Activated naive CD8-positive, alpha-beta T cell treated with anti-CD3 and anti-CD28 coated beads, Interleukin-2, amount 50 U/mL, for 16 hours (primary cell): Measurements from ENCODE around the gene HIRA.
"Not testable (repeated sequence)": the region's sequence is repeated elsewhere in the genome, so short reads cannot be mapped to it uniquely, and the experiment has no call there.

Experiments
- DNase-seq: peaks from one replicate; pipeline ENCODE4 v3.0.0-alpha.2; 2020; ENCODE audit warnings: low read depth, low spot score

The HIRA gene

GRCh38 chr22:19385221-19385906 lies 46.2 kb downstream of the HIRA start:
- DNase-seq = no peak

GRCh38 chr22:19383292-19383691 lies 48.2 kb downstream of the HIRA start:
- DNase-seq = no peak

- no peak for DNase-seq
These were observed 49.3 kb downstream of the HIRA start for GRCh38 chr22:19382240-19382639.

GRCh38 chr22:19378344-19378674 lies 53.2 kb downstream of the HIRA start:
- DNase-seq = no peak

GRCh38 chr22:19377565-19378343 lies 53.8 kb downstream of the HIRA start:
- DNase-seq = no peak

- DNase-seq = no peak
These were observed 54.6 kb downstream of the HIRA start for GRCh38 chr22:19376971-19377370.

GRCh38 chr22:19376247-19376646 lies 55.3 kb downstream of the HIRA start:
- no peak for DNase-seq

DNA sequence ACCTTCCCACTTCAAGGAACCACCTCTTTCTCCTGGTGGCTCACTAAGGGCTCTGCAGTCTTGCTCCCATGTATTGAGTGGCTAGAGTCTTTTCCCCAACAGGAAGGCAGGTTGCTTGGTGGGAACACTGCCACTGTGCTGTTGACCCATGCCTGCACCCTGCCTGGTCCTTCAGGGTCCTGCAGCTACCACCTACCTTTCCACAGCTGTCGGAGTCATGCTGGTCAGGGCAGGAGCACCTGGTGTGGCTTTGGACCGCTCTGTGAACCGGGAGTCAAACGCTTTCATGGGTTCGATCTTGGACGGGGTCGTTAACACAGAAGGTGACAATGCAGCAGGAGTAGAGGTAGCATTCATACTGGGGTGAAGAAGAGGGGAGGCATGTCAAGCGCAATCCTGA lies 56.1 kb downstream of the HIRA start:
- no peak for DNase-seq

DNA sequence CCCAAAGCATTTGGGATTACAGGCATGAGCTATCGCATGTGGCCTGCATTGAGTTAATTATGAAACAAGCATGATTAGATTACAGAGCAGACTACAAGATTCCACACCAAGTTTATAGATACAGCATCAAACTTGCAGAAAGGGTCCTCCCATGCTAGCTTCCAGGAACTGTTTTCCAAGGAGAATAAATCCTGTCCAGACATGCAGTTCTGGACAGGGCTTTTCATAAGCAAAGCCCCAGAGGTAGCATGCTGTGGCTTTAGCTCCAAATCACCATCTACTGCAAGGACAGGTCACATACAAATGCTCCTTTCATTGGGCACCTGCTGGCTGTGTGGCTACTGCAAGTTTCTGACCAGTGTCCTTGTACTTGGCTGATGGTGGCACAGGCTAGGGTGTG lies 57.1 kb downstream of the HIRA start:
- DNase-seq = no peak

GRCh38 chr22:19373450-19373849 lies 58.1 kb downstream of the HIRA start:
- no peak for DNase-seq

- no peak for DNase-seq
These were observed 59.6 kb downstream of the HIRA start for GRCh38 chr22:19371893-19372292.

- DNase-seq = no peak
These were observed 62.7 kb downstream of the HIRA start for GRCh38 chr22:19368876-19369275.

DNA sequence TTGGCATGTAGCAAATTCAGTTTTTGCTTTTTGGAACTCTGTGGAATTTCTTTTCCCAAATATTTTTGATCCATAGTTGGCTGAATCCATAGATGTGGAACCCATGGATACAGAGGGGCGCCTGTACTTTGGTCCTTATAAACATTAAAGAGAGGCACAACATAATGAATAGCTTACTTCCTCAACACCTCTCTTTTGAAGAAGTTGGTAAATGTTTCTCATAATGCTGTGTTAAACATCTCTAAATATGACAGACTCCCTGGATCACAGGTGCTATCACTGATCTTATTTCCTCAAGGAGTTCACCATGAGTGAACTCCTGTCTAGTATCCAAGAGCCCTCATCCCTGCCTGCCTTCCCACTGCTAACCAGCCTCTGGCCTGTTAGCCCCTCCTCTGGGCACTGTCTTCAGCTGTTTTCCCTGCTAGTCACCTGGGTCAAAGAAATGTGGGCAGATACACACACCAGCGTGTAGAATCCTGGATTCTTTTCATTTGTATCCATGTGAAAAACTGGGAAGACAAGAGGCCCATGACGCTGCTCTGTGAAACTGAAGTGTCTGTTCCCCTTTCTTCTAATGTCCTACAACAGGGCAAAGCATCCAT lies 63.7 kb downstream of the HIRA start:
- DNase-seq = no peak

DNA sequence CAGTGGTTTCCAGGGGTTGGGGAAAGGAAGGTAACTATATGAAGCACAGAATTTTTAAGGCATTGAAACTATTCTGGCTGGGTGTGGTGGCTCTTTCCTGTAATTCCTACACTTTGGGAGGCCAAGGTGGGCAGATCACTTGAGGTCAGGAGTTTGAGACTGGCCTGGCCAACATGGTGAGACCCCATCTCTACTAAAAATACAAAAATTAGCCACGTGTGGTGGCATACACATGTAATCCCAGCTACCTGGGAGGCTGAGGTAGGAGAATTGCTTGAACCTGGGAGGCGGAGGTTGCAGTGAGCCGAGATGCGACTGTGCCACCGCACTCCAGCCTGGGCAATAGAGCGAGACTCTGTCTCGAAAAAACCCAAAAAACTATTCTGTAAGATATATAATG lies 68.0 kb downstream of the HIRA start:
- not testable (repeated sequence) for DNase-seq

DNA sequence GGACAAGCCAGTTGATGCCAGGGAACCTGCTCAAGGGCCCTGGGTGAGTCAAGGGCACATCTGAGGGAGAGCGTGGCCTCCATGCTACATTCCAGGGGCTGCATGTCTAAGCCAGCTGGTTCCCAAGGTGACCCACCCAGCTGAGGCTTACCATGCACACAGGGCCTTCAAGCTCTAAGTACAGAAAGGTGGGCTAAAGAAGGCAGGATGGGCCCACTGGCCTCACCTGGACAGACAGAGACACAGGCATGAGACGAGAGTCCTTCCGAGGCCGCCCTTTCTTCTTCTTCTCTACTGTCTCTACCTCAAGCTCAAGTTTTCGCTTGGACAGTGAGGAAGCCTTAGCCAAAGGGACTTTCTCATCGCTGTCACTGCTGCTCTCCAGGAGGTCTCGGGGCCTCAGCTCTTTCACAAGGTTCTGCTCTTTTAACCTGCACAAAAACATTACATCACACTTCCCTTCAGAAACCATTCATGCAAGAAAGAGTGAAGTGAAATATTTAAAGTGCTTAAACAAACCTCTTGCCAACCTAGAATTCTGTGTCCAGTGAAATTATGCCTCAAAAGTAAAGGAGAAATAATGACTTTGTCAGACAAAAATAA lies 69.9 kb downstream of the HIRA start:
- no peak for DNase-seq

DNA sequence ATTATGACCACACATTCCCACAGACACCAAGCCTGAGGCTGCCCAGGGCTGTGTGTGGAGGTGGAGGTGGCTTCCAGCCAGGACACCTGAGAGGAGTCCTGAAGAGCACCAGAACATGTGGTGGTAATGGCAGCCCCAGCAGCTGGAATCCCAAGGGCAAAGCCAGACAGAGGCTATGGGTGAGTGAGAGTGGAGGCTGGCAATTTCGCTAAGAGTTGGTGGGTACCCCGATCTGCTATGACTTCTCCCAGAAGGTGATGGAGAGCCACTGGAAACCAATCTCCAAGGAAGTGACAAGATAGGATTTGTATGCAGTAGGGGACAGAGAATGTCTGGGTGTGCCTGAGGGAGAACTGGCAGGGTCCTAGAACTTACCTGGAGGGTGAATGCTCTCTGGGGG lies 70.7 kb downstream of the HIRA start:
- DNase-seq = no peak

GRCh38 chr22:19360300-19360792 lies 71.2 kb downstream of the HIRA start:
- no peak for DNase-seq

DNA sequence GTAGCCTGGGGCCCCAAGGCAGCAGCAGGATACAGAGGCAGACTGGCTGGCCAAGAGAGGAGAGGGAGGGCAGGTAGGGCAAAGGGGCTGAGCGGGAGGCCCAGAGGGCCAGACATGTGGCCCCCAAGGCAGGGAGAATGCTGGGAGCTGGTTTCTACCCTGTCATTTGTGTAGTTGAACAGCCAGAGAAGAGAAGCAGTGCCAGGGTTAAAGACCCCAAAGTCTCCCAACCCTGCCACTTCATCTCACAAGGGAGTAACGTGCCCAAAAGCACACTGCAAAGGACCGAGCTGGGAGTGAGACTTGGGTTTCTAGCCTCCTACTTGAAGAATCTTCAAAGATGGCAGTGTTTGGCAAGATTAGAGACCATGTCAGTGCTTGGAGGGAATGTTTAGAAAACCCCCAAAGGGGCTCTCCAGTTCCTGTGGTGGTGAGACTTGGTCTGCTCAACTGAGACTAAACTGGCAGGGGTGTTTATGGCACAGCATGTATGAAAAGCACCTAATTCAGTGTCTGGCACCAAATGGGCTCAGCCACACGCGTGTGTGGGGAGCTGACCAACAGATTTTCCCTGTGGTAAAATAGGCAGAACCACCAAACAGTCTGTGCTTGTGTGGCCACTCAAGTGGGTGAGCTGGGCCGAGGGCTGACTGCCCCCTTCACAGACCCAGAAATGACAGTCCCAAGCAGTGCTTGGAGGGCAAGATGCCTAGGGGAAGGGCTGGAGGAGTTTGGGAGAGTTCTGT lies 71.8 kb downstream of the HIRA start:
- DNase-seq = no peak

- no peak for DNase-seq
These were observed 72.6 kb downstream of the HIRA start for GRCh38 chr22:19358703-19359553.

DNA sequence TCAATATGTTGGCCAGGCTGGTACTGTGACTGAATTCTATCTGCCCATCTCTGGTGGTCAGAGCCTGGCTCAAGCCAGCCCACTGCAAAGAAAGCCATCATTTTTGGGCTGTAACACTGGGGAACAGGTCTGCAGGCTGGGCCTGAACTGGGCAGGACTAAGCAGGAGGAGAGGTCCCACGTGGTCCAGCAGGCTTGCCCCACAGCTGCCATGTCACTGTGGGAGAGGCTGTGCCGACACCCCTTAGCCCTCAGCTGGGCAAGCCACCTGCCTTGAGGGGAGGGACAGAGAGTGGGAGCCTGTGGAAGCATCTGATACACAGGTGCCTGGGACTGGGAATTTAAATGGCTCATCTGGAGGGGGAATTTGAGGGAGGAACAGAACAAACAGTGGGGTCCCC lies 73.3 kb downstream of the HIRA start:
- DNase-seq = no peak
